Pulmonary artery endothelial cell (primary cell): ENCODE data around the gene FRMD3. TPM values are rescaled to one million over a fixed set of nuclear protein-coding genes. Genes with fewer than 3 reads are reported as not detected.

Source experiments
- total RNA-seq: library from RNA; depleted of rRNA; stranded (reverse); fragments of >200 nt; gene quantifications from 2 replicates; pipeline ENCODE4 v1.2.3, GENCODE V29; 2014

Gene FRMD3
- total RNA-seq, 1 donor from 2014 or later, result 17.2 TPM

Other genes starting within 250 kb of the FRMD3 start
- gene IDNK, start 84.7 kb upstream of the FRMD3 start, total RNA-seq, result 5.3 and 6.6 TPM in 2 replicates
- 140 and 157 TPM in 2 replicates for gene UBQLN1, start 169.6 kb upstream of the FRMD3 start, total RNA-seq